Activated CD4-positive, CD25-positive, alpha-beta regulatory T cell treated with anti-CD3 and anti-CD28 coated beads, Interleukin-2, amount 50 U/mL, for 16 hours (primary cell): ENCODE data around the gene CNOT1.

ENCODE experiments used
- DNase-seq: peaks from one replicate; pipeline ENCODE4 v3.0.0-alpha.2; 2020; ENCODE audit warnings: low read depth, low spot score

CNOT1 gene

DNA sequence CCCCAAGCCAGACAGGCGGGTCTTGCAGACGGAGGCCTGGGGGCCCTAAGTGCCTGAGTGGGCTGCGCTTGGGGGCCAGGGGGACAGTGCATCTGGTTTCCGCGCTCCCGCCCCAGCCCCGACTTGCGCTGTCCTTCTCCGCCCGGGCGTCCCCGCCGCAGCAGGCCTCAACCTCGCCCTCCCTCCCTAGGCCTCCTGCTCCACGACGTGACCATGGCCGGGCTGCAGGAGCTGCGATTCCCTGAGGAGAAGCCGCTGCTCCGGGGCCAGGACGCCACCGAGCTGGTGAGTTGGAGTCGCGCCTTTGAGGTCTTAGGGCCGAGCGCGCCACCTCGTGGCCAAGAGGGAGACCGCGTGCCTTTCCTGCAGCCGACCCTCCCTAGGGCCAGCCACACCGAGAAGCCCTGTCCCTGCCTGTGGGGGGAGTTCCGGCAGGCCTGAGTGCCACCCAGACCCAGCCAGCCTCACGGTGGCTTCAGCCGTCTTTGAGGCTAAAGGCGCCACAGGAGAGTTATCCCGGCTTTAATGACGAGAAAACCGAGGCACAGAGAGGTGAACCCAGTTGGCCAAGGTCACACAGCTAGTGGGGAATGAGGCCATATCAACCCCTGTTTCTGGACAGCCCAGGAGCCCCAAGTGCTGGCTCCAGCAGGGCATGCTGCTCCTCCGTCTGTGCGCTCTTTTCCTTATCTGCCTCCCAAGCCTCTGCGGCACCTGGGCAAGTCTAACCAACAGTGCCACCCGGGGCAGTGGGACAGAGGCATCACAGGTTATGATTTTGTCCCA lies 141.9 kb downstream of the CNOT1 start:
- peak; percentile 41 for DNase-seq

DNA sequence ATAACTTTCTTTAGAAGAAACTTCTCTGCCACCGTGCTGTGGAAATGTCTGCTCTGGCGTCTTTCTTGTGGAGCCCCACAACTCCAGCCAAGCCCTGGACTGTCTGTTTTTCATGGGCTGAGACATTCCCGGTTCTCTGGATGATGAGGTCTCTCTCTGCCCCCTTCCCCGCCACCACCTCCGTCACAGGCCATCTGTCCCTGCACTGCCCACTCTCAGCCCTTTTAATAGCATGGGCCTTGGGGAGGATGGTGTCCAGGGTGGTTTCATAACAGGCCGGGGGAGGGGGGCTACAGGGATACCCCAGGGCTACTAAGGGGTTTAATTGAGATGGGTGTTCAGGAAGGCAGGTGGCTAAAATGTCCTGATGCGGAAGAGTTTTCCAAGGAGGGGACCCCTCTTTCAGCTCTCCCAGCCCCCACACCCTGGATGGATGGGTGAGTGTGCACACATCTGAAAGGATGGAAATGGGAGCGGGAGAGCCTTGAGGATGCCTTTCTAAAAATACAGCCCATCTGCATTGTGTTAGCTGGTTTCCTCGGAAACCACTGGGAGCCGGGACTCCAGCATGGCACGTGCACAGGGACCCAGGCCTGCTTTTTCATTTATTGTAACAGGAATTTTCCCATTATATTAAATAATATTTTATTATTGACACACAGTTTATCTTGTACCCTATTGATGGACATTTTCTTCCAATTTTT lies 144.3 kb downstream of the CNOT1 start:
- DNase-seq, result no peak

DNA sequence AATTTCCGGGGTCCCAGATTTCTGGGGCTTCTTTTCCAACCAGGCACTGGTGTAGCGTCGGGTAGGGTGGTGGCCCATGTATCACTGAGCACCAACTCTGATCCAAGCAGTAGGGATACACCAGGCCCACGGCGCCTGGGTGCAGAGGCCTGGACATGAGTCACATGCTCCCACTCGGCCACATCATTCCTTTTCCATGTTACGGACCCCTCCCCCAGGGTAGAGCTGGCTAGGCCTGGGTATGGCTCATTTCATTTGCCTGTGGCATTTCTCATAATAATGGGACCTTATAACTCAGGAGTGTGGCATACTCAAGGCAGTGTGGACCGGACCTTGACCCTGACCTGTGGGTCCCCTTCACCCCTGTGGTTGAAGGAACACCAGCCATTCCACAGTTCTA lies 147.7 kb downstream of the CNOT1 start:
- DNase-seq, result no peak

DNA sequence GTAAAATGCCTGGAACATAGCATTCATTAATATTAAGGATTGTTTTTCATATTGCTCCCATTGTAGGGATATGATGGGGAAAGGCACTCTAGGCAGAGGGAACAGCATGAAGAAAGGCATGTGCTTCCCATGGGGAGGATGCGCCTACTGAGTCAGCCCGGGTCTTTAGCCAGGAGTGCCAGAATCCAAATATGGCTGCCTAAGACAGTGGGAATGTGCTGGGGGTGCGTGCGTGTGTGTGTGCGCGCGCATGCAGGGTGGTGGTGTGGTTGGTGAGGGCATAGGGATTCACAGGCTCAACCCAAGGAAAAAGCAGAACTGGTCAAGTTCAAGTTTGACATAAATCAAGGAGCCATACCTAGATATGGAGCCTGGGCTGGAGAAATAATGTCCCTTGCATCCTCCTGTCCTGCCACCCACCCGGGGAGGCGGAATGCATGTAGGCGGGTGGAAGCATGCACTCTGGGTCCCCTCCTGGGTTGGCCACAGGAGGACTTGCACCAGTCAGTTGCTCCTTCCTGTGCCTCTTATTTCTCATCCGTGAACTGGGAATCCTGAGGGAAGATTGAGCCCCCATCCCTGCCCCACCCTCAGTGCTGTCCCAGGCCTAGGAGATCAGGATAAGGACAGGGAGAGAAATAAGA lies 148.3 kb downstream of the CNOT1 start:
- DNase-seq, result no peak

DNA sequence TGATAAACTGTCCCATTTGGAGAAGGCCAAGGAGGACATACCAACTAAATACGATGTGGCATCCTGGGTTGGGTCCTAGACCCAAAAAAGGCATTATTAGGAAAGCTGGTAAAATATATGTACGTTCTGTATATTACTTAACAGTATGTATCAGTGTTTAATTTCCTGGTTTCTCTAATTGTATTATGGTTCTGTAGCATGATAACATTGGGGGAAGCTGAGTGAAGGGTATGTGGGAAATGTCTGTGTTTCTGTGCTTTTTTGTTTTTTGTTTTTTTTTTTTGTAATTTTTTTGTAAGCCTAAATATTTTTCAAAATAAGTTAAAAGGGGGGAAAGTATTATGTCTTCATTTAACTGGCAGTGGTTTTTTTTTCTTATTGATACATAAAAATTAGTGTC lies 151.2 kb downstream of the CNOT1 start:
- no peak for DNase-seq

DNA sequence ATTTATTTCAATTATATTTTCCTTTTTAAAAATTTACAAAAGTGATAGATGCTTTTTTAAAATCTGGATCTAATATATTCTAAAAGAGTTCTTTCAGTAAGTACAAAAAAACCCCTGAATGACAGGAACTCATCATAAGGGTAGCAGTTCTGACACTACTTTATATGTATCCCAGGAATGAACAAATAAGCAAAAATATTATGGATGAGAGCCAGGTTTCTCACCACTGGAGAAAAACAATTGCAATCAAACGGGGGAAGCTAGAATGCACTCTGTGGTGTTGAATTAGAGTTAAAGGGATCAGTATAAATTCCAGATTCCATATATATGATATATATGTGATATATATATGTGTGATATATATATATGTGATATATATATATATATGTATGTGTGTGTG lies 152.8 kb downstream of the CNOT1 start:
- DNase-seq, result no peak

DNA sequence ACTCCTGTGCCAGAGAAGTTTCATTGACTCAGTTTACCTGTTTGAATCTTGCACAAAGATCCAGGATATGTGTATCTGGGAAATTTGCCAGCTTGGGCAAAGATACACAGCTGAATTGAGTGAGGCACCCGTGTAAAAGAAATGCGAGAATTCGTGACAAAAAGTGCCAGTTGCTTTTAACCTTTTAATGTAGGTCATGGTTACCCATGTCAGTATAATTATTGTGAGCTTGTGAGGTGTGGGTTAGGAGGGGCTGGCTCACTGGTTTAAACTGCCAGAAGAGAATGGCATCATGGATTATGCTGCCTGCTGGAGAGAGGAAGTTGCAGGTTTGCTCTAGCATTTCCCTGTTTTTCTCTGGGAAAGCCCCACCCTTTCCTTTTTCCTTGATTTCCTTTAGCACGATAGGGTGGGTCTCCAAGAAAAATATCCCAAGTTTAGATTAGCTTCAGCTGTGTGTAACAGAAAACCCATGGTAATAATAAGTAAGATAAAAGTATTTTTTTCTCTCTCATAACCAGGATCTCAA lies 154.5 kb downstream of the CNOT1 start:
- no peak for DNase-seq

DNA sequence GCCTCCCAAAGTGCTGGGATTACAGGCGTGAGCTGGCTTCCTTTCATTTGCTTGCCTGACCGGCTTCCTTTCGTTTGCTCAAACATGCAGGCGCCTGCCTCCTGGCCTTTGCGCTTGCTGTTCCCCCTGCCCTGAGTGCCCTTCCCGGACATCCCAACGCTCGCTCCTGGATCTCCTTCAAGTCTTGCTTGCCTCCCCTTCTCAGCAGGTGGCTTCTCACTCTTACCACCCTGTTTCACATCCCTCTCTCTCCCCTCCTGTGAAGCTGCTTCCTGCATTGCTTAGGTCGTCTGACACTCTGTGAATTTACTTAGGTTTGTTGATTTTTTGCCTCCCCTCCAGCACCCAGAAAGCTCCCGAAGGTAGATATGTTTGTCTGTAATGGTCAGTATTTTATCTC lies 155.3 kb downstream of the CNOT1 start:
- DNase-seq, result no peak

DNA sequence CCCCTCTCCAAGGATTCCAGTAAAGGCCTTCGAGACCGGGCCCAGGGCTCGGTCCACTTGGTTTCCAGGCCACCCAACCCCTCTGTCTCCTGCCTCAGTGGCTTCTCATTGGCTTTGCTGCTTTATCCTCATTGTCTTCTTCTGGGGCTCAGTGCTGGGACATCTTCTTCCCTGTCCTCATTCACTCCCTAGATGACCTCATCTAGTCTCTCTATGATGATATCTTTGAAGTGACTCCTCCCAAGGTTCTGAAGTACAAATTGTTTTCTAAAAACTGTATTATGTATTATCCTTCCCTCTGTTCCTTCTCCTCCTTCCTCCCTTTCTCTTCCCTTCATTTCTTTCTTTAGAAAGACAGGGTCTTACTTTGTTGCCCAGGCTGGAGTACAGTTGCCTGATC lies 156.8 kb downstream of the CNOT1 start:
- DNase-seq, result no peak

DNA sequence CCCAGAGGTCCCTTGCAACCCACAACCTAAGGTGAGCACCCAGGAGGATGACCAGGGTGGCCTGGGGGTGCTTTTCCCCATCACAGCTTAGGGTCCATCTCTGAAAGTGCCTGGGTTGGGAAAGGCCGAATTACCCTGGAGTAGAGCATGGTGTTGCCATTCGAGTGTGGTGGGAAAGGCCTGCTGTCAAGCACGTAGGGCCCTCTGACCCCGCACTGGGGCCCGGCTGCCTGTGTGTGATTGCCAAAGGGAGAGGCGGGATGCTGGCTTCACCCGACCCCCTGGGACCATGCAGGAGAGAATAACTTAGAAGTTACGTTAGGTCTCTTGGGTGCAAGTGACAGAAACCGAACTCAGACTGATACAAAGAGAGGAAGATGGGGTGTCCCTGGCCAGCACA lies 157.4 kb downstream of the CNOT1 start:
- DNase-seq, result no peak

DNA sequence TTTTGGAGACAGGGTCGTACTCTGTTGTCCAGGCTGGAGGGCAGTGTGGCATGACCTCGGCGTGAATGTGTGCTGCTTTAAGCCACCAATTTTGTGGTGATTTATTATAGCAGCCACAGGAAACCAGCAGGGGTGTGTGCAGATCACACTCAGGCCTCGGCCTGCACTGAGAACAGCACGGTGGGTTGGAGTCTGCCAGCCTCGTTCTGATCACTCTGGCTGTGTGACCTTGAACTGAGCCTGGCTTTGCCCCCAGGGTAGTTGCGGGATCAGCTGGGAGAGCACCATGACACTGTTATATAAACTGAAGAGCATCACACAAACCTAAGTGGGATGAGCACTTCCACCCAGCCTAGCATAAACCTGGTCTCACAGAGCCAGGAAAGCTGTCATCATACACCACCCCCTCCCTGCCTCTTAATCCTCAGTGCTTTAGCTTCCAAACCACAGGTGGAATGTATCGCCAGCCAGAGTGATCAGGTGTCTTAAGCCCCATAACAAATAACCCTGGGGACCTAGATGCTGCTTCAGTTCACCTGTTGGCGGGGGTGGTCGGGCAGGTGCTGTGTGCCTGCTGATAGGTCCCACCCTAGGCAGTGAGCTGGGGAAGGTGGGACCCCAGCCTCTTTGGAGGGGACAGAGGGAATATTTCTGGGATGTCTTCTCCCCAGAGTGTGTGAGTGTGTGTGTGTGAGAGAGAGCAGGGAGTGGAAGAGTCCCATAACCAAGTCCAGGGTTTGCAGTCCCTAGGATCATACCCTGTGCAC lies 158.2 kb downstream of the CNOT1 start:
- DNase-seq, result no peak
